Left lung (tissue), 14 donors: ENCODE data around the gene CDAN1. TPM values are rescaled to one million over a fixed set of nuclear protein-coding genes. Genes with fewer than 3 reads are reported as not detected.
A peak's percentile ranks its signal among the peaks of the same experiment; 100 is the strongest.

Experiments used
- ATAC-seq: fragments of 200-7000 bp; cut with Tn5 transposase; one replicate; pipeline ENCODE4 v1.9.1; 2020; ENCODE audit warnings: moderate library complexity
- DNase-seq, 4 donors: peaks; one replicate each; pipeline ENCODE4 v3.0.0-alpha.2; 2013 to 2020
- H3K27ac ChIP-seq, 2 donors: fragments of 200-600 bp; sonication (generic) in 1 of 2; one replicate each; pipeline versions ENCODE4 v1.5.0 to v1.8.0; 2020 to 2021
- H3K27me3 ChIP-seq, 2 donors: fragments of 200-600 bp; sonication (generic) in 1 of 2; one replicate each; pipeline versions ENCODE4 v1.5.0 to v1.8.0; 2020 to 2021
- H3K36me3 ChIP-seq, 2 donors: fragments of 200-600 bp; sonication (generic) in 1 of 2; one replicate each; pipeline versions ENCODE4 v1.5.0 to v1.8.0; 2020 to 2021
- H3K4me1 ChIP-seq, 2 donors: fragments of 200-600 bp; one replicate each; pipeline ENCODE4 v1.8.0; 2021
- H3K4me3 ChIP-seq, 2 donors: fragments of 200-600 bp; sonication (generic) in 1 of 2; one replicate each; pipeline versions ENCODE4 v1.5.0 to v1.8.0; 2020 to 2021; ENCODE audit warnings: mild to moderate bottlenecking in 1 of 2
- H3K9me3 ChIP-seq, 2 donors: fragments of 200-600 bp; sonication (generic) in 1 of 2; one replicate each; pipeline versions ENCODE4 v1.5.0 to v1.8.0; 2020 to 2021
- CTCF ChIP-seq, 2 donors: fragments of 200-600 bp; sonication (generic) in 1 of 2; IDR thresholded peaks; one replicate each; pipeline versions ENCODE4 v1.5.0 to v1.8.0; 2021; ENCODE audit warnings: antibody characterized with exemption in 2 of 2
- intact Hi-C, 2 donors: fragments of 100-400 bp; cut with DNase I; formaldehyde crosslinking; loops; one replicate each; pipeline versions ENCODE4 v1.11.2 to v1.14.2; 2022
- long read RNA-seq, 12 donors: library from polyadenylated mRNA in 2 of 12; unstranded in 2 of 12; transcript quantifications; one replicate each; pipeline ENCODE4 v2.0.0 and lab custom pipeline, GENCODE V29; 2019 to 2026
- polyA plus RNA-seq, 6 donors: library from polyadenylated mRNA; unstranded; fragments of 120-200 nt; gene quantifications; one replicate each; pipeline ENCODE4 v1.2.1, GENCODE V29; 2013; ENCODE audit not compliant: insufficient read length in 6 of 6
- total RNA-seq, 2 donors: library from RNA; stranded (reverse); fragmentation: NEBNext Ultra II Directional; extraction: Animal tissue kit (Norgen Biotek cat#: 25700); gene quantifications; one replicate each; pipeline ENCODE4 v1.2.1, GENCODE V29; 2021
- donor health status: DM: no; HTN: yes; CAD: no.
- donor health status: DM: no; HTN: no; CAD: no.

The CDAN1 gene, protein sequence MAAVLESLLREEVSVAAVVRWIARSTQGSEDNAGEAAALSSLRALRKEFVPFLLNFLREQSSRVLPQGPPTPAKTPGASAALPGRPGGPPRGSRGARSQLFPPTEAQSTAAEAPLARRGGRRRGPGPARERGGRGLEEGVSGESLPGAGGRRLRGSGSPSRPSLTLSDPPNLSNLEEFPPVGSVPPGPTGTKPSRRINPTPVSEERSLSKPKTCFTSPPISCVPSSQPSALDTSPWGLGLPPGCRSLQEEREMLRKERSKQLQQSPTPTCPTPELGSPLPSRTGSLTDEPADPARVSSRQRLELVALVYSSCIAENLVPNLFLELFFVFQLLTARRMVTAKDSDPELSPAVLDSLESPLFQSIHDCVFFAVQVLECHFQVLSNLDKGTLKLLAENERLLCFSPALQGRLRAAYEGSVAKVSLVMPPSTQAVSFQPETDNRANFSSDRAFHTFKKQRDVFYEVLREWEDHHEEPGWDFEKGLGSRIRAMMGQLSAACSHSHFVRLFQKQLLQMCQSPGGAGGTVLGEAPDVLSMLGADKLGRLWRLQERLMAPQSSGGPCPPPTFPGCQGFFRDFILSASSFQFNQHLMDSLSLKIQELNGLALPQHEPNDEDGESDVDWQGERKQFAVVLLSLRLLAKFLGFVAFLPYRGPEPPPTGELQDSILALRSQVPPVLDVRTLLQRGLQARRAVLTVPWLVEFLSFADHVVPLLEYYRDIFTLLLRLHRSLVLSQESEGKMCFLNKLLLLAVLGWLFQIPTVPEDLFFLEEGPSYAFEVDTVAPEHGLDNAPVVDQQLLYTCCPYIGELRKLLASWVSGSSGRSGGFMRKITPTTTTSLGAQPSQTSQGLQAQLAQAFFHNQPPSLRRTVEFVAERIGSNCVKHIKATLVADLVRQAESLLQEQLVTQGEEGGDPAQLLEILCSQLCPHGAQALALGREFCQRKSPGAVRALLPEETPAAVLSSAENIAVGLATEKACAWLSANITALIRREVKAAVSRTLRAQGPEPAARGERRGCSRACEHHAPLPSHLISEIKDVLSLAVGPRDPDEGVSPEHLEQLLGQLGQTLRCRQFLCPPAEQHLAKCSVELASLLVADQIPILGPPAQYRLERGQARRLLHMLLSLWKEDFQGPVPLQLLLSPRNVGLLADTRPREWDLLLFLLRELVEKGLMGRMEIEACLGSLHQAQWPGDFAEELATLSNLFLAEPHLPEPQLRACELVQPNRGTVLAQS
- total RNA-seq (10 to 100 TPM; 13.4 to 17.4 TPM), polyA plus RNA-seq (10 to 100 TPM; 22.5 to 29.7 (median 27.3) TPM)
- long read RNA-seq, donor 1, transcript CDAN1-204 (1 exons, 2,076 nt): major isoform, 20 of 21 reads
- long read RNA-seq, donor 1, partial matches to known transcripts: 0 of 21 reads
- long read RNA-seq, donor 1, other reads (novel, unspliced or antisense): 0 of 21 reads
- long read RNA-seq, donor 2, transcript CDAN1-204 (1 exons, 2,076 nt): major isoform, 16 of 23 reads
- long read RNA-seq, donor 2, partial matches to known transcripts: 6 of 23 reads
- long read RNA-seq, donor 2, other reads (novel, unspliced or antisense): 0 of 23 reads
- long read RNA-seq, donor 3, transcript CDAN1-204 (1 exons, 2,076 nt): major isoform, 6 of 7 reads
- long read RNA-seq, donor 3, partial matches to known transcripts: 0 of 7 reads
- long read RNA-seq, donor 3, other reads (novel, unspliced or antisense): 0 of 7 reads
- long read RNA-seq, donor 4: 0 reads
- long read RNA-seq, donor 5, transcript CDAN1-204 (1 exons, 2,076 nt): major isoform, 15 of 15 reads
- long read RNA-seq, donor 5, partial matches to known transcripts: 0 of 15 reads
- long read RNA-seq, donor 5, other reads (novel, unspliced or antisense): 0 of 15 reads
- long read RNA-seq, donor 6, transcript CDAN1-204 (1 exons, 2,076 nt): major isoform, 6 of 6 reads
- long read RNA-seq, donor 6, partial matches to known transcripts: 0 of 6 reads
- long read RNA-seq, donor 6, other reads (novel, unspliced or antisense): 0 of 6 reads
- long read RNA-seq, donor 7, transcript CDAN1-204 (1 exons, 2,076 nt): major isoform, 12 of 12 reads
- long read RNA-seq, donor 7, partial matches to known transcripts: 0 of 12 reads
- long read RNA-seq, donor 7, other reads (novel, unspliced or antisense): 0 of 12 reads
- long read RNA-seq, donor 8, full-length matches to known transcripts: 24 of 24 reads
- long read RNA-seq, donor 8, partial matches to known transcripts: 0 of 24 reads
- long read RNA-seq, donor 8, other reads (novel, unspliced or antisense): 0 of 24 reads
- long read RNA-seq, donor 9, partial matches to known transcripts: 0 of 1 reads
- long read RNA-seq, donor 9, other reads (novel, unspliced or antisense): 0 of 1 reads
- long read RNA-seq, donor 10: 0 reads
- long read RNA-seq, donor 11: 0 reads
- long read RNA-seq, donor 12, transcript CDAN1-204 (1 exons, 2,076 nt): major isoform, 17 of 17 reads
- long read RNA-seq, donor 12, partial matches to known transcripts: 0 of 17 reads
- long read RNA-seq, donor 12, other reads (novel, unspliced or antisense): 0 of 17 reads

- Histone ChIP-seq H3K36me3 (peaks cover 0 to 24% of the 10 kb centered on the region in 2 donors), H3K27me3 (no peaks in the 10 kb centered on the region), H3K9me3 (no peaks in the 10 kb centered on the region), H3K4me3 (peak within 1 kb of the TSS; percentile 92 to 96), H3K27ac (peak within 1 kb of the TSS; percentile 80 to 85), H3K4me1 (peaks cover 6 to 24% of the 10 kb centered on the region in 2 donors)
- intact Hi-C loops: no loop called here
- ATAC-seq (peak; percentile 99), DNase-seq (peak; percentile 88 to 100 (median 92))
- TF ChIP-seq CTCF (IDR thresholded peaks at IDR 0.05): no peak
Measured at GRCh38 chr15:42736793-42737528, at the start of gene CDAN1. Gene CDAN1 (minus strand): TSS chr15:42737128. CDS start chr15:42737102, 26 bp downstream.

DNA sequence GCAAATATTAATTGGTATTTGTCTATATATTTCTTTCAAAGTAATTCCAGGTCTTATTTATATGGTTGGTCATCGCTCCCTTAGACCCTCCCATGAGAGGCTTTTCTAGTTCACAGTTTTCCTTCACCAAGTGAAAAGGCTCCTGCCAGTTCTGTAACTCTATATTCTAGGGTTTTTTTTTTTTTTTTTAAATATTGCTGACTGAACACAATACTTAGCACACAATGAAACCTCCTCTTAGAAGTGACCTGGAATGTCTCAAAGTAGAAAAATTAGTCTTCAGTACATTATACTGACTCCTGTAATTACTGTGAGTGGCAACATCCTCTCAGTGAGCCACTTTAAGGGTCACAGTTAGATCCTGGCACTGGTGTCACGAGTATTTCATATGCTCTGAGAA lies 48.6 kb upstream of the CDAN1 start:
- no peaks in the 10 kb centered on the region for H3K27me3 ChIP-seq
- TF ChIP-seq CTCF (IDR thresholded peaks at IDR 0.05): no peak
- H3K27ac ChIP-seq: no peak overlapping the region
- ATAC-seq (no peak), DNase-seq (no peak)
- no peaks in the 10 kb centered on the region for H3K4me1 ChIP-seq
- intact Hi-C loops: no loop called here
- H3K9me3 ChIP-seq: no peaks in the 10 kb centered on the region
- peaks cover 0 to 18% of the 10 kb centered on the region in 2 donors for H3K36me3 ChIP-seq
- H3K4me3 ChIP-seq: no peak overlapping the region

GRCh38 chr15:42784705-42785104 lies 47.8 kb upstream of the CDAN1 start:
- H3K9me3 ChIP-seq: no peaks in the 10 kb centered on the region
- no peak overlapping the region for H3K27ac ChIP-seq
- H3K4me1 ChIP-seq: no peaks in the 10 kb centered on the region
- DNase-seq (no peak), ATAC-seq (no peak)
- intact Hi-C loops: no loop called here
- no peak for TF ChIP-seq CTCF (IDR thresholded peaks at IDR 0.05)
- H3K27me3 ChIP-seq: no peaks in the 10 kb centered on the region
- H3K36me3 ChIP-seq: peaks cover 0 to 18% of the 10 kb centered on the region in 2 donors
- no peak overlapping the region for H3K4me3 ChIP-seq
